Measurements from ENCODE around the gene SLCO2B1. TPM values are rescaled to one million over a fixed set of nuclear protein-coding genes. Genes with fewer than 3 reads are reported as not detected.

Gene SLCO2B1
- total RNA-seq, 4 donors from 2014 or later, result 72.9 to 165 (median 111) TPM

- in situ Hi-C loops (cut with MboI; ENCODE audit: low pct_ligation_motif_present in 1 of 4, low pct_unique_long_range_greater_than_20kb in 1 of 4, low sequenced_read_pairs in 3 of 4) (loop anchor here in 1 of 4 donors (5.0 kb wide), 1 partner anchor 77 kb away; no protein-coding TSS in a partner anchor), intact Hi-C loops (cut with DNase I; ENCODE audit: low total_unique reads) (no loop called here)
- Histone ChIP-seq H3K4me3 (no peak overlapping the region), H3K36me3 (no peaks in the 10 kb centered on the region), H3K27ac (no peak overlapping the region), H3K9me3 (no peaks in the 10 kb centered on the region), H3K27me3 (no peaks in the 10 kb centered on the region), H3K4me1 (no peaks in the 10 kb centered on the region)
- DNase-seq, result peak; percentile 73
- 1 to 3% methylated on average over 8 of the region's 8 CpGs for WGBS, 2 donors (ENCODE audit: low coverage in 1 of 2)
- no peak for TF ChIP-seq EP300 (IDR thresholded peaks at IDR 0.05; ENCODE audit: low read depth)
- TF ChIP-seq CTCF (IDR thresholded peaks at IDR 0.05), result peak in 3 of 5 experiments; percentile 10 to 19 (median 18)
- no peak for TF ChIP-seq POLR2A (IDR thresholded peaks at IDR 0.05)
- TF ChIP-seq POLR2AphosphoS5 (IDR thresholded peaks at IDR 0.05), result no peak
These were observed 63.5 kb downstream of the SLCO2B1 start for GRCh38 chr11:75214411-75214821.

- H3K9me3 ChIP-seq, result no peaks in the 10 kb centered on the region
- in situ Hi-C loops (cut with MboI; ENCODE audit: low pct_ligation_motif_present in 1 of 4, low pct_unique_long_range_greater_than_20kb in 1 of 4, low sequenced_read_pairs in 3 of 4) (loop anchor here in 1 of 4 donors (5.0 kb wide), 1 partner anchor 78 kb away; no protein-coding TSS in a partner anchor), intact Hi-C loops (cut with DNase I; ENCODE audit: low total_unique reads) (no loop called here)
- no peak for DNase-seq
- no peaks in the 10 kb centered on the region for H3K36me3 ChIP-seq
- H3K27me3 ChIP-seq, result no peaks in the 10 kb centered on the region
- no peak overlapping the region for H3K4me3 ChIP-seq
- H3K27ac ChIP-seq, result no peak overlapping the region
- TF ChIP-seq EP300 (IDR thresholded peaks at IDR 0.05; ENCODE audit: low read depth), result no peak
- TF ChIP-seq POLR2AphosphoS5 (IDR thresholded peaks at IDR 0.05), result no peak
- no peak for TF ChIP-seq POLR2A (IDR thresholded peaks at IDR 0.05)
- no peak for TF ChIP-seq CTCF (IDR thresholded peaks at IDR 0.05)
- no peaks in the 10 kb centered on the region for H3K4me1 ChIP-seq
These were observed 63.9 kb downstream of the SLCO2B1 start for GRCh38 chr11:75214843-75215242.

GRCh38 chr11:75219869-75220268, 69.0 kb downstream of the SLCO2B1 start:
- no peaks in the 10 kb centered on the region for H3K27me3 ChIP-seq
- intact Hi-C loops (cut with DNase I; ENCODE audit: low total_unique reads) (no loop called here), in situ Hi-C loops (cut with MboI; ENCODE audit: low pct_ligation_motif_present in 1 of 4, low pct_unique_long_range_greater_than_20kb in 1 of 4, low sequenced_read_pairs in 3 of 4) (no loop called here)
- no peaks in the 10 kb centered on the region for H3K9me3 ChIP-seq
- H3K4me3 ChIP-seq, result no peak overlapping the region
- H3K36me3 ChIP-seq, result no peaks in the 10 kb centered on the region
- H3K27ac ChIP-seq, result no peak overlapping the region
- no peak for DNase-seq
- H3K4me1 ChIP-seq, result no peaks in the 10 kb centered on the region
- no peak for TF ChIP-seq POLR2A (IDR thresholded peaks at IDR 0.05)
- no peak for TF ChIP-seq EP300 (IDR thresholded peaks at IDR 0.05; ENCODE audit: low read depth)
- TF ChIP-seq POLR2AphosphoS5 (IDR thresholded peaks at IDR 0.05), result no peak
- 43 to 49% methylated on average over 2 of the region's 2 CpGs for WGBS, 2 donors (ENCODE audit: low coverage in 1 of 2)

GRCh38 chr11:75223954-75224643, 73.2 kb downstream of the SLCO2B1 start:
- TF ChIP-seq POLR2AphosphoS5 (IDR thresholded peaks at IDR 0.05) (no peak), CTCF (IDR thresholded peaks at IDR 0.05) (no peak), EP300 (IDR thresholded peaks at IDR 0.05; ENCODE audit: low read depth) (no peak), POLR2A (IDR thresholded peaks at IDR 0.05) (no peak)
- no peaks in the 10 kb centered on the region for H3K36me3 ChIP-seq
- WGBS, 2 donors (ENCODE audit: low coverage in 1 of 2), result 45% methylated on average over 5 of the region's 5 CpGs; no CpG with 5 or more reads in 1 of the 2 donors
- in situ Hi-C loops (cut with MboI; ENCODE audit: low pct_ligation_motif_present in 1 of 4, low pct_unique_long_range_greater_than_20kb in 1 of 4, low sequenced_read_pairs in 3 of 4), result no loop called here
- no peaks in the 10 kb centered on the region for H3K4me1 ChIP-seq
- H3K9me3 ChIP-seq, result no peaks in the 10 kb centered on the region
- no peak for DNase-seq
- H3K4me3 ChIP-seq, result no peak overlapping the region
- intact Hi-C loops (cut with DNase I; ENCODE audit: low total_unique reads), result no loop called here
- no peak overlapping the region for H3K27ac ChIP-seq
- no peaks in the 10 kb centered on the region for H3K27me3 ChIP-seq

All from transverse colon (tissue), 4 donors.